ENCODE measurements around the gene OGFR.

The OGFR gene

DNA sequence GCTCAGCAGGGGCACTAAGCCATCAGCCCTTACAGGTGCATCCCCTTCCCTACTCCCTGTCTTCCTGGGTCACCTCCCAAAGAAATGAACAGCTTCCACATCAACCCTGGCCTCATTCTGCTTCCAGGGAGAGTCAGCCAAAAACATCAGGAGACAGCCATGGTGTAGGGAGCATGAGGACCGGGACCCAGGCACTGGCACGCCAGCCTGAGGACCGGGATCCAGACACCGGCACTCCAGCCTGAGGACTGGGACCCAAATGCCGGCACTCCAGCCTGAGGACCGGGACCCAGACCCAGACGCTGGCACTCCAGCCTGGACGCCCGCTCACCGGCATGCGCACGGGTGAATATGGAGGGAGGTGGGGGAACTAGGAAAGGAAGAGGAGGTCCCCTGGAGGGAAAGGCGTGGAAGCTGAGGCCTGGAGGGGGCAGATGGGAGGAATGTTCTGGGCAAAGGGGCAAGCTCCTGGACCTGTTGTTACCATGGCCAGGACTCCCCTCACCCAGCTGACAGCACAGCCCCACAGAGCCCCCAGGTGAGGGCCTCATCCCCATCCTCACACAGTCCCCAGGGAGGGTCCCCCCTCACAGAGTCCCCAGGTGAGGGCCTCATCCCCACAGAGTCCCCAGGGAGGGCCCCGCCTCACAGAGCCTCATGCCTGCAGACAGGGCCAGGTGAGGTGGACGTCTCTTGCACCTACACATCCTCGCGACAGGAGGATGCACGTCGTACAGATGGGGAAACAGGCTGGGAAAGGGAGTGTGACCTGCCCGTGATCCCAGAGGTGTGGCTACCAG lies 34.3 kb upstream of the OGFR start:
- DNase-seq (ENCODE audit: low read depth) = no peak

DNA sequence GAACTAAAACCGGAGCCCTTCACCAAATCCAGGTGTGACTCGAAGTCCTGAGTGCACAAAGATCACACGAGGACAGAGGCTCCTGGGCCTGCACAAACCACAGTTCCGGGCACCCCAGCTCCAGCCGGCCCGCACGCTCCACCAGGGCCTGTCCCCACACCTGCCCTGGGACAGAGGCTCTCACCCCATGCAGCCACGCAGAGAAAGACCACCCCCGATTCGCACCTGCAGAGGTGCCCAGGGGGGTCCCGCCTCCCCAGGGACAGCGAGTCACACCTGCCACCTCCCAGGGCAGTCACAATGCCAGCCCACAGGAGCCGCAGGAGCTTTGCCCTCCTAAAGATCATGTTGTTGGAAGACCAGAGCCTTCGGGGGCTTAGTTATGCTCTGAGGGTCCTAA lies 33.7 kb upstream of the OGFR start:
- no peak for DNase-seq (ENCODE audit: low read depth)

DNA sequence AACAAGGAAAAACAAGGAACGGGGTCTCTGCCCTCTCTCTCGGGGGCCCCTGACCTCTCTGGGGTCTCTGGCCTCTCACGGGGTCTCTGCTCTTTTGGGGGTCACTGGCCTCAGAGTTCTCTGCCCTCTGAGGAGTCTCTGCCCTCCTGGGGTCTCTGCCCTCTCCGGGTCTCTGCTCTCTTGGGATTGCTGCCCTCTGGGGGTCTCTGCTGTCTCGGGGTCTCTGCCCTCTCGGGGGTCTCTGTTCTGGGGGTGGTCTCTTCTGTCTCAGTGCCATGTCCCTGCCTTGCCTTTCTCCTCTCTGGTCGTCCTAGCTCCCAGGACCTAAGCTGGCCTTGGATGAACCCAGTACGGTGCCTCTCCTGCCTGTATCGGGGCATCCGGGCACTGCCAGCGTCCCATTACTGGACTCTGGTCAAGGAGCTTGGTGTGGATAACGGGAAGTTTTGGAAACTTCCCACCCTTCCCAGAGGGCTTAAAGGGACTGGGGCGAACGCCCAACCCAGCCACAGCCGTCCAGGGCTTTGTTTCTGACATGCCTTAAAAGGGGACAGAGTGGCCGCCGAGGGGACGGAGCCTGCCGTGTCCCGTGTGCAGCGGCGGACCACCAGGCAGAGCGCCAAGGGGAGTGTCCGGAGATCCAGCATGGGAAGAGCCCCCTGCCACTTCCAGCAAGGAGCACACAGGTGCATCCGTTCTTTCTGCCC lies 33.1 kb upstream of the OGFR start:
- DNase-seq (ENCODE audit: low read depth) = no peak

DNA sequence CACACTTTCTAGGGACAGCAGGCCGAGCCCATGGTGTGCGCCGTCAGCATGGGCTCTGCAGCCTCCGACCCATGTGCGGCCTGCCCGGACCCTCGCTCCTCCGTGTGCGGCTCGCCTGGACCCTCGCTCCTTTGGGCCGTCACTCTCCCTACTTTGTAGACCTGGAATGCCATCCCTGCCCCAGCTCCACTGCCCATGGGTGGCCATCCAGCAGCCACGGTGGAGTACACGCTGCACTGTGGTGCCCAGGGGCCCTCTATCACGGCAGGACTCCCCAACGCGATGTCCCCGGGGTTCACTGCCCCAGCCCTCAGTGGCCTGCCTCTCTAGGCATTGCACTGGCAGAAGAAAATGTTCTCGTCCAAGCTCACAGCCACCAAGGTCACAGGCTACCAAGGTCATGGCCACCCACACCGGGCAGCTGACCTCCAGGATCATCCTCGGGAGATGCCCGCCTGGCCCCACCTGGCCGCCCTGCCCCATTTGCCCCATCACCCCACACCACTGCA lies 32.5 kb upstream of the OGFR start:
- DNase-seq (ENCODE audit: low read depth) = no peak

DNA sequence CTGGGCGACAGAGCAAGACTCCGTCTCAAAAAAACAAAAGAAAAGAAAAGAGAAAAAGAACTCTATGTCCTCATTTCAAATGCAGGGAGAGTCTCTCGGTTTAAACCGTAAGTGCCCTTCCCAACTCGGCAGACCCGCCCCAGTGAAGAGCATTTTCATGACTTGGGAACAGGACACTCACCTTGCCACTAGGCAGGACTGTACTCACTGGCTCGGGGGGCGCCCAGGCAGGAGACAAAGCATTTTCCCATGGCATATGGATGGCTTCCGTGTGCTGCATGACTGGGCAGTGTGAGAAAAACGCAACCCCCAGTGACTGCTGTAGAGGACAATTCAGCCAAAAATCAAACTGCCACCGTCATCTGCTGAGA lies 32.0 kb upstream of the OGFR start:
- DNase-seq (ENCODE audit: low read depth) = no peak

DNA sequence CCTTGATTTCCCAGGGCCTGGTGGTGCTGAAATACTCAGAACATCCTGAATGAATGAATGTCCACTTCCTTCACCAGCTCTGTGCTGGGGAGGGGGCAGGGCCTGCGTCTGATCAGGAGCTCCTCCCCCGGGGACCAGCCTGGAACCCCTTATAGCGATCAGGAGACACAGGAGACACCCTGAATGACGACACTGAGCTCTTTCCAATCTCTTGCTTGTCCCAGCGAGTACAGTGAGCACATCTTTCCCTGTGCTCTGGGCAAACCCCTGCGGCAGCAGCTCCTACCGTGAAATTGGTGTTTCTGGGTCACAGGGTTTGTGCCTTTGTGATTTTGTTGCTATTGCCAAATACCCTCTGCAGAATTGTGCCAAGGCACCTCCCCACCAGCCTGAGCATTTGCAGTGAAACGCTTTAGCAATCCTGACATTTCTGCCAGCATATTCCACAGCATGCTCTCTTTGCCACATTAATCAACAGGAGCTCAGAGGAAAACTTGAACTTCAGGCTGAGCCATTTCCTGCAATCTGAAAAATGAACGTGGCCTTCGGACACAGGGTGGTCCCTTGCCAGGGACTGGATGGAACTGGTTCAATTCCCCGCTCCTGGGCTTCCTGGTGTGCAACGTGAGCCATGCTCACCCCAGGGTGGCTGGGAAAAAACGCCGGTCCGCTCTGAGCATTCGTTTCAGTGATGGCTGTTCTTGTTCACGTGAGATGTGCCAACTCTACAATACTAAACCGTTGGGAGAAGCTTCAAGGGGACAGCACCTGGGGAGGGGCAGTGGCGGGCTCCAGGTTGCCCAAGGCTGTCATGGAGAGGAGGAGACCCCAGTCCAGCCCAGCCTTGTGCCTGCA lies 31.4 kb upstream of the OGFR start:
- DNase-seq (ENCODE audit: low read depth) = no peak

DNA sequence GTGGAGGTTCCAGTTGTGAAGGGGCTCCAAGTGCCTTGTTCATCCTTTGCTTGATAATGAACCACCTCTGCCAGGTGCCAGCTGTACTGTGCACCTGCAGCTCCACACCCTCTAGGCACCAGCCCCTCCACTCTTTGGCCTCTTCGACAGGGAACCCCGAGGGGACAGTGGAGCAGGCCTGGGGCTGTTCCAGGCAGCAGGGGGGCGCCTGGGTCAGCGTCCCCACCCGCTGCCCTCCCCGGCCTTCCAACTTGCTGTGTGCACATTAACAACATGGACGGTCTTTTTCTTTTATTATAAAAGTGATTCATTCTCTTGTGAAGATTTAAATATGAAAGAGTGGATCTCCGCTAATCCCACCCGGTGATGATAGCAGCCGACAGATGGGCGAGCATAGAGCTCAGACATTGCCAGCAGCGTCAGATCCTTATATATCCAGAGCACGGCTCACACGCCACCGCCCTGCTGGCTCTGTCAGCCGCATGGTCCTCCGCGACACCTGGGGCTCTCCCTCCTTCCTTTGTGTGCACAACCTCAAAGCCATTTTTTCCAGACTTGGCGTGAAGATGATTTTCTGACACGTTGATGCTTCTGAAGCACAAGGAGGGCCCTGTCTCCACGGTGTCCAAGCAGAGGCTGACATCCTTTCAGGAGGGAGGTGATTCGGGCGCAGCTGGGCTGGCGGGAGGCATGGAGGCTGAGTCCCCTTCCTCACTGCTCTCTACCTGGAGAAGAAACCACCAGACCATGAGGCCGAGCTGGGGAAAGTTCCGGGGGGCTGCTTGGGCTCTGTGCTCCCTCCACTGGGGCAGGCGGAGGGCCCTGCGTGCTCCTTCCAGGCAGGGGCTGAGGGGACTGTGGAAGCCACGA lies 30.6 kb upstream of the OGFR start:
- no peak for DNase-seq (ENCODE audit: low read depth)

DNA sequence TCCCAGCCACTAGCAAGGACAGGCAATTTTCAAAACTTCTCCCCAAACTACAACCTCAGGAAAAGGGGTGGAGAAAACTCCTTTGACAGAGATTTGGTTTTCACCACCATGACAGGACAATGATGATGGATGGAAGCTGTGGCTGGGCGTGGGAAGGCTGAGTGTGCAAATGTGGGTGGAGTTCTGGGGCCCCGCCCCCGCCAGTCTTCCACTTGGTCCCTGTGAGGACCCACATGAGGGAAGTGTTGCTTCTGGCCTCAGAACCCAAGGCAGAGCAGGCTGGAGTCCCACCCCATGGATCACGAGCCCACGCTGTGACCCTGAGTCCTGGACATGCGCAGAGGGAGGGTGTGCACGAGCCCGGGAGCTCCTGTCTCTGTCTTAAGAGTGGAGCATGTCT lies 29.9 kb upstream of the OGFR start:
- DNase-seq (ENCODE audit: low read depth) = no peak

DNA sequence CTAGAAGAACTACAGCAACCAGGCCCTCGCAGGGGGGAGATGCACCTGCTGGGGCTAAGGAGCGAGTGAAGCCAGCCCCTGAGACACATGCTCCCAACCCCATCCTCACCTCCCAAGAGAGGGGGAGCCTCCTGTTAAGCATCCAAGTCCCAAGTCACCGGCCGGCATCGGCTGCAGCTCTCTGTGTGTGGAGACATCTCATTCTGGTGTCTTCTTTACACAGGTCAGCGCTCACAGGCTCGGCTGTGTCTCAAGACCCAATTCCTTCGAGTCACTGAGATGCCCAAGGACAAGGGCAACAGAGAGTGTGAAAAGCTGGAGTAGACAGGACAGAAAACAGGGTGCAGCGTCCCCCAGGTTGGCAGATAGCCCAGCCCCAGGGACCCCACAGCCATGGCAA lies 29.4 kb upstream of the OGFR start:
- no peak for DNase-seq (ENCODE audit: low read depth)

DNA sequence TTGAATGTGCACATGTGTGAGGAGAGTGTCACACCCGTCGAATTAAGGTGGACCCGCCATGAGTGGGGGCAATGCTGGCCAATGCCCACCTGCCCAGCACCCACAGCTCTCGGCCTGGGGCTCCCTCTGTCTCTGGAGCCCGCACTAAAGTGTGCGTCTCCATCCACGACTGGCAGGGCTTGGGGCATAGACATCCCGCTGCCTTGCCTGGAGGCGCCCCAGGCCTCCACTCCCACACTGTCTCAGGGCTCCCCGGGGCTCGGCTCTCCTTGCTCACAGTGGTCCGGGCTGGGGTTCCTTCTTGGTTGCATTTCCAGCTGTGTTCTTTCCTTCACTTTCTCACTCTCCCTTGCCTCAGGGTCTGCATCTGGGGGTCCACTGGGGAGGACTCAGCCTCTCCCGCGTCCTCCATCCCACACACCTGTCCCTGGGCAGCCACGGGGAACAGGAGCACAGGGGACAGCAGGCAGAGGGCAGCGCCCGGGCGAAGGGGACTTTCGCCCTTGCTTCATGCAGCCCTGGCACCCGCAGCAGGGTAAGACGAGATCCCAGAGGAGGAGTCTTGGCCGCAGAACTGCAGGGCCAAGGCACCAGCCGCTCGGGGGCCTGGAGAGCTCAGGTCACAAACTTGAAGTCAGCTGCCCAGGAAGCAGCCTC lies 28.5 kb upstream of the OGFR start:
- DNase-seq (ENCODE audit: low read depth) = no peak

DNA sequence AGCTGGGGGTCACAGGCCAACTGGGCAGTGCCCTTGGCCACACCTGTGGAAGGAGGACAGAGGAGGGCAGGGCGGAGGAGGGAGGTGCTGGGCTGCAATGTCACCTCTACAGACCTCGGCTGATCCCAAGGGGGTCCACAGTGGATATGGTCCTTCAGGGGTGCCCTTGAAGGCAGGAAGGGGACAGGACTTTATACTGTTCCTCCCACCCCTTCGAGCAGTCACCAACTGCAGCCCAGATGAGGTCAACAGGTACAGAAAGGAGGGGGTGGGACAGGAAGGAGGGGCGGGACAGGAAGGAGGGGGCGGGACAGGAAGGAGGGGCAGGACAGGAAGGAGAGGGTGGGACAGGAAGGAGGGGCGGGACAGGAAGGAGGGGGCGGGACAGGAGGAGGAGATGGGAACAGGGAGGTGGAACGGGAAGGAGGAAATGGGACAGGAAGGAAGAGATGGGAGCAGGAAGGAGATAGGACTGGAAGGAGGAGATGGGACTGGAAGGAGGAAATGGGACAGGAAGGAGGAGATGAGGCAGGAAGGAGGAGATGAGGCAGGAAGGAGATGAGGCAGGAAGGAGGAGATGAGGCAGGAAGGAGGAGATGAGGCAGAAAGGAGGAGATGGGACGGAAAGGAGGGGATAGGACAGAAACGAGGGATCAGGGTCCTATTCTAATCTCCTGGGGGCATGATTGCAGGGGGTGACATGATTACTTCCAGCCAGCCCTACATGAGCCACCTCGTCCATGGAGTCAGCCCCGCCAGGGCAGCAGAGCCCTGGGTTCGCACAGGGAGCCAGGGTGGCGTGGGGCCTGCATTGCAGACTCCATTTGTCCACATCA lies 27.7 kb upstream of the OGFR start:
- no peak for DNase-seq (ENCODE audit: low read depth)

DNA sequence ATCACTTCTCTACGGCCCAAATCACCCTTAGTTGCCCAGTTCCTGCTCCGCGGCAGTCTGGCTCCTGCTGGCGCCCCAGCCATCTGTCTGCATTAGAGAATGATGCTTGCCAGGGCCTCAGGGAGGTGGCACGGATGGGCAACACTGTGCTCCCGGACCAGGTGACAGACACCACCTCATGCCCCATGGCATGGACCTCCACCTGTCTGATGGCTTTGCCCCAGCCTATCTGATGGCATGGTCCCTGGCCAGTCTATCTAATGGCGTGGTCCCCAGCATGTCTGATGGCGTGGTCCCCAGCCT lies 27.2 kb upstream of the OGFR start:
- DNase-seq (ENCODE audit: low read depth) = no peak

DNA sequence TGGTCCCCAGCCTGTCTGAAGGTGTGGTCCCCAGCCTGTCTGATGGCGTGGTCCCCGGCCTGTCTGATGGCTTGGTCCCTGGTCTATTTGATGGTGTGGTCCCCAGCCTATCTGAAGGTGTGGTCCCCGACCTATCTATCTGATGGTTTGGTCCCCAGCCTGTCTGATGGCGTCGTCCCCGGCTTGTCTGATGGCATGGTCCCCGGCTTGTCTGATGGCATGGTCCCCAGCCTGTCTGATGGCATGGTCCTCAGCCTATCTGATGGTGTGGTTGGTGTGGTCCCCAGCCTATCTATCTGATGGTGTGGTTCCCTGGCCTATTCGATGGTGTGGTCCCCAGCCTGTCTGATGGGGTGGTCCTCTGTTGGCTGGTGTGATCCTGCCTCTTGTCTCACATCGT lies 26.6 kb upstream of the OGFR start:
- no peak for DNase-seq (ENCODE audit: low read depth)

DNA sequence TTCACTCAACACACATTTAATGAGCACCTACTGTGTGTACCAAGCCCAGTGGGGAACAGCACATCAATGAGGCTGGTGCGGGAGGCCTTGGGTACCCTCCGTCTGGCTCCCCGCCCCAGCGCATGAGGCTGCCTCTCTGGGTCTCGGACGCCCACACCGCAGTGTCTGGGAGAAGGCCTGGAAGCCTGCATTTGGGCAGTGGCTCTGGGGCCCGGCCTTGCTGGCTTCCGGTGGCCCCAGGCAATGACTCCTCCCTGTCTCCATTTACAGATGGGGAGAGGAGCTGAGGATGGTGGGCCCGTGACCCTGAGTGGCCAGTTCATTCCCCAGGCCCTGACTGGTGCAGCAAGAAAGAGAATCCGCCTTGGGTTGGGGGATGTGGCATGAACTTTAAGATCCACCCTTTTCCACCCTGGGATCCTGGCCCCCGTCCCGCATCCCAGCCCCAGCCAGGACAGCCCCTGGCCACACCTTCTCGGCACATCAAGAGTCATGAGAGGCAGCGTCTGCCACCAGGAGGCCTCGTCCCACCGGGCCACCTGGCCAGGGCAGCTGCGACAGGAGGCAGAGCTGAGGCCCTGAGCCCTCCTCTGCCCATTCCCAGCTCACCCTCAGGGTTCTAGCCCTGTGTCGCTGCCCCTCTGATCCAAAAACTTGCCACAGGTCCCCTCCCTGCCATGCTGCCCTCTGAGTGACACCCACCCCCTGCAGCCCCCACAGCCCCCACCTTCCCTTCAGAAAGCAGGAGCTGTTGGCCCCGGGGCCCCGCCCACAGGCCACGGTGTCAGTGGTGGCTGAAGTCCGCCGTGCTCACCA lies 25.8 kb upstream of the OGFR start:
- DNase-seq (ENCODE audit: low read depth) = no peak

DNA sequence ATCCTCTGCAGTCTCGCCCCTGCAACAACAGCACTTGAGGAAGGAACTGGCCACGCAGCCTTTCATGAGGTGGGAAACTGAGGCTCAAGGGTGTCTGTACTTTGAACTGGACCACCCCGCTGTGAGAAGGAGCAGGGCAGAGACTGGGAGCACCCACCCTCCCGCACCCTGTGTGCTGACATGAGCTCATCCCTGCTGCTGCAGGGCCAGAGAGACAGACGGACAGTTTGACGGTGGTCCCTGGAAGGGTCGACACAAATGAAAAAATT lies 25.3 kb upstream of the OGFR start:
- DNase-seq (ENCODE audit: low read depth) = no peak

DNA sequence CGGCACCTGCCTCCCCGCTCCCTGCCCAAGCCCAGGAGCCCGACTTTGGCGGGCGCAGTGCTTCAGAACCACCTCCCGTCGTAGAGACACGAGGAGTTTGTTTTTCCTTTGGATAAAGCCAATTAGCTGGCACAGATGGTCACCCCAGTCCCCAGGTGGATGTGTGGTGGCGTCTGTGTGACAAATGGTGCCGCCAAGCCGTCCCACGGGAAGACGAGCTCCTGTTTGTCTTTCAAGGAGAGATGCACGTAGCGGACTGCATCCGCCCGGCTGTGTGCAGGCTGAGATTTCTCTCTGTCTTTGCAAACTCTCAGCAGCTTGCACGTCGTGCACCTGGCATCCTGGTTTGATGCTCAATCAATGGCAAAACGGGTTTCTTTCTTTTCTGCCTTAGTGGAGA lies 24.4 kb upstream of the OGFR start:
- DNase-seq (ENCODE audit: low read depth) = no peak

DNA sequence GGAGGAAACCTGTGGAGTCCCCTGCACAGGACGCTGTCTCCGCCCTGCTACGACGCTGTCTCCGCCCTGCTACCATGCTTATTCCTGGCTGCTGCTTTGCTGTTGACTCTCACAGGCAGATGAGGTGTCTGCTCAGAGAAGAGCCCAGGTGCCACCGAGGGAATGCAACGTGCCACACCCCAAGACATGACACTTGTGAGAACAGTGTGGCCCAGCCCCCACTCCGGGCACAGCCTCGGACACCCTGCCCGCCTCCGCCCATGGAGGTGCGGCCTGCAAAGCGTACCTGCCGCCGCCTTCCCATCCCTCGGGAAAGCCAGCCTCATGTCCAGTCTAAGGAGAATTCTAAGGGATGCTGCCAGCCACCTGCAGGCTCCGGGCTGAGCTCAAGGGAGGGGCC lies 23.9 kb upstream of the OGFR start:
- no peak for DNase-seq (ENCODE audit: low read depth)

DNA sequence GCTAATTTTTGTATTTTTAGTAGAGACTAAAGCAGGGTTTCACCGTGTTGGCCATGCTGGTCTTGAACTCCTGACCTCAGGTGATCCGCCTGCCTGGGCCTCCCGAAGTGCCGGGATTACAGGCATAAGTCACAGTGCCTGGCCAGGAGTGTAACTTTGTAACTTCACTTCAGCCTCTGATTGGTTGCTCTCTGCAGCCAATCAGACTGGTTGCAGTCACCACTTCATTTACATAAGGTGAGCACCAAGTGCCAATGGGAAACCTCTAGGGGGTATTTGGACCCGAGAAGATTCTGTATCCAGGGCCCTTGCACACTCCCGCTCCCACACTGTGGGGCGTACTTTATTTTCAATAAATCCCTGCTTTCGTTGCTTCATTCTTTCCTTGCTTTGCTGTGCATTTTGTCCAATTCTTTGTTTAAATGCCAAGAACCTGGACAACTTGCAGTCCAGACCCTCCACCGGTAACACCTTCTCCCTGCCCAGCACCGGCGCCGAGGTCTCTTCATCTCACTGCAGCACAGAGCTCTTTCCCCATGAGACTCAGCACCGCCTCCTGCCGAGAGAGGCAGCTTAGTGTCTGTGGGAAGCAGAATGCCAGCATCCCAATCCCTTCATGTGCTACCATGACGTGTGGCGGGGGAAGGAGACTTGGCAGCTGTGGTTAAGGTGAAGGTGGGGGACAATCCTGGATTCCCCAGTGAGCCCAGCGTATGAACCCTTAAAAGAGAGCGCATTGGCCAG lies 22.3 kb upstream of the OGFR start:
- DNase-seq (ENCODE audit: low read depth) = no peak

DNA sequence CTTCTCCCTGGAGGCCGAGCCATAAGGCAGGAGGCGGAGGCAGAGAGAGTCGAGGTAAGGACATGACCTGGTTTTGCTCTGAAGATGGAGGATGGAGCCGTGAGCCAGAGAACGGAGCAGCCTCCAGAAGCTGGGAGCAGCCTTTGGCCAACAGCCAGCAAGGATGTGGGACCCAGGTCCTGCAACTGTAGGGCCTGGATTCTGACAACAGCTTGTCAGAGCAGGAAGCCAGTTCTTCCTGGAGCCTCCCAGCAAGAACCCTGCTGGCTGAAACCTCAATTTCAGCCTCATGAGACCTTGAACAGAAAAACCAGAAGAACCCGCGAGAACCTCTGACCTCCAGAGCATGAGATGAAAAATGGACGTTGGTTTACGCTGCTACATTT lies 21.7 kb upstream of the OGFR start:
- DNase-seq (ENCODE audit: low read depth) = no peak
